ENCODE results near the gene SELENOO.

DNA sequence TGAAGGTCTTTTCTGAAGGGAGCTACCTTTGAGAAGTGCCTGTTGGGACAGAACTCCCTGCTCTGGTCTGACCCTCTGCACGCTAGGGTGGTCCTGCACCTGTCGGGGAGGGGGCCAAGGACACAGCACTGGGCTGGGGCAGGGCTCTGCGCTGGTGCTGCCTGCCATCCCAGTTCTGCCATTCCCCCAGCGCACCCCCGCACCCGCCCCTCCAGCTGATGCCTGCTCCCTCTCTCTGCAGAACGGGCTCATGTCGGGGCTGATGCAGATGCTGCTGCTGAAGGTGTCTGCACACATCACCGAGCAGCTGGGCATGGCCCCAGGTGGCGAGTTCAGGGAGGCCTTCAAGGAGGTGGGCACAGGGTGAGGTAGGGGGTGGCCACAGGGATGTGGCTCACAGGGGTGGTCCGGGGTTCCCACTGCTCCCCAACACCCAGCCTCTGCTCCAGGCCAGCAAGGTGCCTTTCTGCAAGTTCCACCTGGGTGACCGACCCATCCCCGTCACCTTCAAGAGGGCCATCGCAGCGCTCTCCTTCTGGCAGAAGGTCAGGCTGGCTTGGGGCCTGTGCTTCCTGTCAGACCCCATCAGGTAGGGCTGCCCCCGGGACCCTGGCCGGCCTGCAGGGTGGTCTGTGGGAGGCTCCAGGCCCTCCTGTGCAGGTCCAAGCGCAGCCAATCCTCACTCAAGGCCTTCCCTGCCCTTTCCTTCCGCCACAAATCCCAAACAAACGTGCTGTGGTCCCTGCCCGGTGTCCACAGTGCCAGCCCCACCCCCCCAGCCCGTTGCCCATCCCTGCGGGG is 3.6 kb upstream of the SELENOO start:
- TF ChIP-seq, protein P1, sequence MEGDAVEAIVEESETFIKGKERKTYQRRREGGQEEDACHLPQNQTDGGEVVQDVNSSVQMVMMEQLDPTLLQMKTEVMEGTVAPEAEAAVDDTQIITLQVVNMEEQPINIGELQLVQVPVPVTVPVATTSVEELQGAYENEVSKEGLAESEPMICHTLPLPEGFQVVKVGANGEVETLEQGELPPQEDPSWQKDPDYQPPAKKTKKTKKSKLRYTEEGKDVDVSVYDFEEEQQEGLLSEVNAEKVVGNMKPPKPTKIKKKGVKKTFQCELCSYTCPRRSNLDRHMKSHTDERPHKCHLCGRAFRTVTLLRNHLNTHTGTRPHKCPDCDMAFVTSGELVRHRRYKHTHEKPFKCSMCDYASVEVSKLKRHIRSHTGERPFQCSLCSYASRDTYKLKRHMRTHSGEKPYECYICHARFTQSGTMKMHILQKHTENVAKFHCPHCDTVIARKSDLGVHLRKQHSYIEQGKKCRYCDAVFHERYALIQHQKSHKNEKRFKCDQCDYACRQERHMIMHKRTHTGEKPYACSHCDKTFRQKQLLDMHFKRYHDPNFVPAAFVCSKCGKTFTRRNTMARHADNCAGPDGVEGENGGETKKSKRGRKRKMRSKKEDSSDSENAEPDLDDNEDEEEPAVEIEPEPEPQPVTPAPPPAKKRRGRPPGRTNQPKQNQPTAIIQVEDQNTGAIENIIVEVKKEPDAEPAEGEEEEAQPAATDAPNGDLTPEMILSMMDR (IDR thresholded peaks at IDR 0.05; ENCODE audit: low read depth, low read length, poor library complexity, severe bottlenecking) = no peak
- TF ChIP-seq EZH2phosphoT487 (IDR thresholded peaks at IDR 0.05; ENCODE audit: borderline replicate concordance, low read length) = no peak
